HG03097 (cell line): ENCODE results near the gene ERLEC1.
"Not testable (repeated sequence)": the region's sequence is repeated elsewhere in the genome, so short reads cannot be mapped to it uniquely, and the experiment has no call there.

ENCODE experiments used
- ATAC-seq: cut with Tn5 transposase; IDR thresholded peaks from one replicate; pipeline ENCODE4 v1.9.1; 2021; ENCODE audit not compliant: unreplicated experiment, low FRiP score

The ERLEC1 gene

GRCh38 chr2:53828331-53828730, 41.5 kb downstream of the ERLEC1 start:
- no peak for ATAC-seq

- ATAC-seq: no peak
These were observed 42.6 kb downstream of the ERLEC1 start for GRCh38 chr2:53829273-53829979.

DNA sequence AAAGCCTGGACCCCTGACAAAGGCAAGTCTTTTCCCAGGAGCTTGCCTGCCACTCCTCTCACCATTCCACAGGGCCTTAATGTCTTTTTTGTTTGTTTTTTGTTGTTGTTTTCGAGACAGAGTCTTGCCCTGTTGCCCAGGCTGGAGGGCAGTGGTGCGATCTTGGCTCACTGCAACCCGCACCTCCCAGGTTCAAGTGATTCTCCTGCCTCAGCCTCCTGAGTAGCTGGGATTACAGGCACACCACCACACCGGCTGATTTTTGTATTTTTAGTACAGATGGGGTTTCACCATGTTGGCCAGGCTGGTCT, 43.1 kb downstream of the ERLEC1 start:
- not testable (repeated sequence) for ATAC-seq

DNA sequence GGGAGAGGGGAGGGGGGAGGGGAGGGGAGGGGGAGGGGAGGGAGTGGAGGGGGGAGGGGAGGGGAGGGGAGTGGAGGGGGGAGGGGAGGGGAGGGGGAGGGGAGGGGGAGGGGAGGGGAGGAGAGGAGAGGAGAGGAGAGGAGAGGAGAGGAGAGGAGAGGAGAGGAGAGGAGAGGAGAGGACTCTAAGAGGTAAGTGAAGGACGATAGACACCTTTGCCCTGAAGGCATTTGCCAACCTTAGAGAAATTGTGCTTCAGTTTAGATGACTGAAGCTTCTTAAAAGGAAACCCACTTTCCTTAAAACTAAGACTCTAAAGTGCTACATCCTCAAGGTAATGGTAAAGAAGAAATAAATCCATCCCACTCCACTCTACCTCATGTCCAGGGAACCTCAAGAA, 53.7 kb downstream of the ERLEC1 start:
- ATAC-seq: no peak

GRCh38 chr2:53841651-53842050, 54.8 kb downstream of the ERLEC1 start:
- ATAC-seq: not testable (repeated sequence)

DNA sequence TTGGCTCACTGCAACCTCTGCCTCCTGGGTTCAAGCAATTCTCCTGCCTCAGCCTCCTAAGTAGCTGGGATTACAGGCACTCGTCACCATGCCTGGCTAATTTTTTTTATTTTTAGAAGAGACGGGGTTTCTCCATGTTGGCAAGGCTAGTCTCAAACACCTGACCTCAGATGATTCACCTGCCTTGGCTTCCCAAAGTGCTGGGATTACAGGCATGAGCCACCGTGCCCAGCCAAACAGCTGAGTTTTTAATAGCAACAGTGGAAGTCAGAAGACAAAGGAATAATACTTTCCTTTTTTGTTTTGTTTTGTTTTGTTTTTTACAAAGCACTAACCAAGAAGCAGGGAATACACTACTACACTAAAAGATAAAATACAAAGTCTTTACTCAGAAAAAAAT, 56.0 kb downstream of the ERLEC1 start:
- no peak for ATAC-seq

- no peak for ATAC-seq
These were observed 56.8 kb downstream of the ERLEC1 start for GRCh38 chr2:53843595-53843994.

- ATAC-seq: no peak
These were observed 61.2 kb downstream of the ERLEC1 start for GRCh38 chr2:53848062-53848461.

DNA sequence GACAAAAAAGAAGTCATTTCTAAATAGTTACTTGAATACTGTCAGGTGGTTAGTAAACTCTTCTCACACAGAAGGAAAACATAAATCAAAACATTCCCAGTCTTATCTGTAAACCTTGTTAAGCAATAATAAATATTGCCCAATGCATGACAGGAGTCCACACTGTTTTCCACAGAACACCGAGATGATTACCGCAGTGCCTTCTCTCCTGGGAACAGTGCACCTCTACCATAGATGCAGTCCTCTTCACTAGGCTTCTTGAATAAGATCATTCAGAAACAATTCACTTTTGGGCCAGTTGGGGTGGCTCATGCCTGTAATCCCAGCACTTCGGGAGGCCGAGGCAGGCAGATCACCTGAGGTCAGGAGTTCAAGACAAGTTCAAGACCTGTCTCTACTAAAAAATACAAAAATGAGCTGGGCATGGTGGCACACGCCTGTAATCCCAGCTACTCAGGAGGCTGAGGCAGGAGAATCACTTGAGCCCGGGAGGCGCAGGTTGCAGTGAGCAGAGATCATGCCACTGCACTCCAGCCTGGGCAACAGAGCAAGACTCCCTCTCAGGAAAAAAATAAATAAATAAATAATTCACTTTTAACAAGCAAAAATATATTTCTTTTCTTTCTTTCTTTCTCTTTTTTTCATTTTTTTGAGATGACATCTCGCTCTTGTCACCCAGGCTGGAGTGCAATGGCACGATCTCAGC, 64.4 kb downstream of the ERLEC1 start:
- ATAC-seq: not testable (repeated sequence)

- ATAC-seq: no peak
These were observed 65.7 kb downstream of the ERLEC1 start for GRCh38 chr2:53852532-53852931.

DNA sequence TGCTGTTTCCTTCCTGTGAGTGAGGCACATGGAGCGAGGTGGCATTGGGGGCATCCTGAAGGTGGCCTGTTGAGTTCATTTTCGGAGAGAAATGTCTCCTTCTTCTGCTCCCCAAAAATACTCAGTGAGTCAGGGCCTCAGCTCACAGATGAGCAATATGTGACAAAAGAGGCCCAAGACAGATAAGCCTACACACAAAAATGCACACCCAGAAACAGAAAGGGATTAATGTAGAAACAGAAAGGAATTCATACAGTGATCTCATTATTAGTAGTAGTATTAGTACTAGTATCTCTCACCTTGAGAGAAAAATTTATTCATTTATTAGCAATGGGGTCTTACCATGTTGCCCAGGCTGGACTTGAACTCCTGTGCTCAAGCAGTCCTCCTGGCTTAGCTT, 67.8 kb downstream of the ERLEC1 start:
- ATAC-seq: no peak

- no peak for ATAC-seq
These were observed 69.4 kb downstream of the ERLEC1 start for GRCh38 chr2:53856272-53856671.

DNA sequence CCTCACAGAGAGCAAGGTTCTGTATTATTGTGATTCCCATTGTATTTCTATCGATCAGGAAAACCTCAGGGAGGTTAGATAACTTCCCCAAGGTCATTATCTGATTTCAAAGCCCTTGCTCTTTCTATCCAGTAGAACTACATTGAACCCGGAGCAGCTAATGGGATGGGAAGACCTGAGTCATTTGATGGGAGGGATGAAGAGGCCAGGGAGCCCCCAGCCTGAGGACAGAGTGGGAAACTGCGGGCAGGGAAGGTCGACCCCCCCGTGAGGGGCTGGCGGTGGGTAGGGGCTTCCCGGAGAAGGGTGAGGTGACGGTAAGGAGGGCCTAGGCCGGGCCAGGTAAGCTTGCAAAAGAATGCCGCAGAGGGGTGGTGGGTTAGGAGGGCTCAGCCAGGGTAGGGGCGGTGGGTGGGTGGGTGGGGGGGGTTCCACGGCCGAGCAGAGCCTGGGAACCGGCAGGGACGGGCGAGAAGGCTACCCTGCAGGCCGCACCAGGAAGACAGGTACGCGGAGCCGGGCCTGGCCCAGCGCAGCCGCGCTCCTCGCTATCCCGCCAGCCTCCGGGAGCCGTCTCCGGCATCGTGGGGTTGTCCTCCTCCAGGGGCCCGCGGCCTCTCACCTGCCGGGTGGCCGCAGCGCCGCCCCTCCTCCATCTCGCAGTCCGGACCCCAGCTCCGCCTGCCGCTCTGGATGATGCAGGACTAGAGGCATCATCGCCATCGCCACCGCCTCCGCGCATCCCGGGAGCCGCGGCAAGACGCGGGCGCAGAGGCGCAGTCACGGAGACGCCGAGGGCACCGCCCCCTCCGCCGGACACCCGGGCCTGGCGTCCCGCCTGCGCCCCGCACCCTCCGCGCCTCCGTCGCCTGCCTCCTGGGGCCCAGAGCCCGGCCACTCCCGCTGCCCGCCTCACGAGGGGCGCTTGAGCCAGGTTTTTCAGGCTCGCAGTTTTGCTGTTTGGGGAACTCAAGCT, 72.7 kb downstream of the ERLEC1 start, which contains the start of gene GPR75:
Gene GPR75 (minus strand): TSS at position 762 of the 976 bp plus-strand sequence. CDS start 5,211 bp downstream, outside the sequence.
- ATAC-seq: no peak

GRCh38 chr2:53861824-53862223, 75.0 kb downstream of the ERLEC1 start:
- no peak for ATAC-seq

DNA sequence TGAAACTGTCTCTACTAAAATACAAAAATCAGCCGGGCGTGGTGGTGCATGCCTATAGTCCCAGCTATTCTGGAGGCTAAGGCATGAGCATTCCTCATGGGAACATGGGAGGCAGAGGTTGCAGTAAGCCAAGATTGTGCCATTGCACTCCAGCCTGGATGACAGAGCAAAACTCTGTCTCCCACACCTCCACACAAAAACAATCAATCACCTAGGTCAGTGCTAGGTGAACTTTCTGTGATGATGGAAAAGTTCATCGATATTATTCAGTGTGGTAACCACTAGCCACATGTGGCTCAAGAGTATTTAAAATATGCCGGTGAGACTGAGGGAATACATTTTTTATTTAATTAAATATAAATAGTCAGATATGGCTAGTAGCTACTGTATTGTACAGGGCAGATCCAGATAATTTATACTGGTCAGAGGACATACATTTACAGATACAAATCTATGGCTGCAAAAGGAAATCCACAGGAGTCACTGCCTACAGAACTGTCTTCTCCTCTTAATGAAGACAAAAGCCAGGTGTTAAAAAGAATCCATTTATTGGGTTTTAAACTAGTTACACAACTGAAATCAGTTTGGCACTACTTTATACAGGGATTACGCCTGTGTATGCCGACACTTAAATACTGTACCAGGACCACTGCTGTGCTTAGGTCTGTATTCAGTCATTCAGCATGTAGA, 76.8 kb downstream of the ERLEC1 start:
- no peak for ATAC-seq

DNA sequence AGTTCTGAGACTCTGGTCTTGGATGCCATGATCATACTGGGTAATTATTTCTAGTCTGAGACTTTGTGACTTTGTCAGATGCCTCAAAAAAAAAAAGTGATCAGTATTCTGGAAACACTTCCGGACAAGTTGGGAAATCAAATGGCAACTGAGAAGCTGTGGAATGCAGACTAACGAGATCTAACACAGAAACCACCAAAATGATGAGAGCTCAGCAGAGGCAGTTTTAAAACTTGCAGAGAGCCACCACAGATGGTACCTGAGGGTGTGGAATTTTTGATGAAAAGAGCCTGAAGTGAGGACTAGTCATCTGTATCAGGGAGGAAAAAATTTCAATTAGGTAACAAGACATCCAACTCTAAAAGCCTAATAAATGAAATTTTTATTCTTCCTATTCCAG, 78.4 kb downstream of the ERLEC1 start:
- ATAC-seq: no peak

DNA sequence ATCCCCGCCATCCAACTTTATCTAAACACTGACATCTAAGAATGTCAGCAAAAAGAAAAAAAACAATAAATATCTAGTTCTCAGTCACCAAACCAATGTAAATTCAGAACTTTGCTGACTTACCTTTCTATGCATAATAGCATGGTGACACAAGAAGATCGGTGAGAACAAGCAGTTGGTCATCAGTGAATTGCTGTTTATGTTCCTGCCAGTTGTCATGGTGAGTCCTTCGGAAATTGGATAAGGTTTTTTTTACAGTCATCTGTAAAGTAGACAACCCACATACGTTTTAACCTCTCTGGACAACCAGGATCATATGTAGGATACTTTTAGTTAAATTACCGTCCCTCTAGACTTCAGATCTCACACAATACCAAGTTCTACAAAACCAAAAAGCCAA, 79.1 kb downstream of the ERLEC1 start:
- ATAC-seq: no peak

DNA sequence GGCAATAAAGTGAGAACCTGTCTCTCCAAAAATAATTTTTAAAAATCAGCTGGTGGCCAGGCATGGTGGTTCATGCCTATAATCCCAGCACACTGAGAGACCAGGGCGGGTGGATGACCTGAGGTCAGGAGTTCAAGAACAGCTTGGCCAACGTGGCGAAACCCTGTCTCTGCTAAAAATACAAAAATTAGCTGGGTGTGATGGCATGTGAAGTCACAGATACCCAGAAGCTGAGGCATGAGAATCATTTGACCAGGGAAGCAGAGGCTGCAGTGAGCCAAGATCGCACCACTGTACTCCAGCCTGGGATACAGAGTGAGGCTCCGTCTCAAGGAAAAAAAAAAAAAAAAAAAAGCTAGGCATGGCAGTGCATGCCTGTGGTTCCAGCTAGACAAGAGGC, 80.3 kb downstream of the ERLEC1 start:
- no peak for ATAC-seq

DNA sequence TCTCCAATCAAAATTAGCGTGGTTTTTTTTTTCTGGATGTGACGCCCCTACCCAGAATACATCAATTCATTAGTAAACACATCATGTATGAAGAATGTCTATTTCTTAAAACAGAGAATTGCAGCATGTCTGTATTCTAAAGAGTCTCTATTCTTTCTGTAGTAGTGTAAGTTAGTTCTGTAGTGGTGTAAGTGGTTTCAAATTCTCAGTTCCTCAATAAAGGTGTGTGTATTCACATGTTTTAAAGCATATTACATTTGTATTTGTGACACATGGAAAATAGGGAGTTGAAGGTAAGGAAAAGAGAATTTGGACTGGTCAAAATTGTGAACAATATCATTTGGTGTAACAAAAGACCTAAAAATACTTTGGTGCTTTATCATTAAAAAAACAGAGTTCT, 80.9 kb downstream of the ERLEC1 start:
- no peak for ATAC-seq
